ENCODE results near the gene RAB40C.

The RAB40C gene

GRCh38 chr16:632486-633335 lies 42.8 kb downstream of the RAB40C start:
- DNase-seq (ENCODE audit: low spot score): no peak

- no peak for DNase-seq (ENCODE audit: low spot score)
Observed at GRCh38 chr16:633336-634050, 43.6 kb downstream of the RAB40C start.

DNA sequence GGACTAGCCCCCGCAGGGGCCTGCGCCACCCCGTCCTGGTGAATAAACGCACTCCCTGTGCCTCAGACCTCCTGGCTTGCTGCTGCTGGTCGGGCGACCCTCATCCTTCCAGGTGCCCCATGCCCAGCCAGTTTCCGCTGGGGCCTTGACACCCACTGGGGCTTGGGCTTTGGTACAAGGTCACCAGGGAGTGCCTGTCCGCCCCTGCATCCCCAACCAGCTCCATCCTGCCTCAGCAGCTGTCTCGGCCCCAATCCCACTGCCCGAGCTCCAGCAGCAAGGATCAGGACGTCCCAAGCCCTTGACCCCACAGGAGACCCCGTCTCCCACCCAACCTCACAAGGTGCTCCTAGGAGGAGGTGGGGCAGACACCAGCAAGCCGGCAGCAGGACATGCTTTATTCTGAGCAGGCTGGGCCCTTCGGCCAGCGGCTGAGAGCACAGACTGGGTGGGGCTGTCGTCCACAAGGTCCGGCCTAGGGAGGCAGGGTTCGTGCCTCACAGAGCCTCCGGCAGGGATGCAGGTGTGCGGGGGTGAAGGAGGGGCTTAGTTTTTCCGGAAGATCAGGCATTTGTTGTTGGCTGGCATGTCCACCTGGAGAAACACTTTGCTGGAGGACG lies 44.3 kb downstream of the RAB40C start:
- no peak for DNase-seq (ENCODE audit: low spot score)

DNA sequence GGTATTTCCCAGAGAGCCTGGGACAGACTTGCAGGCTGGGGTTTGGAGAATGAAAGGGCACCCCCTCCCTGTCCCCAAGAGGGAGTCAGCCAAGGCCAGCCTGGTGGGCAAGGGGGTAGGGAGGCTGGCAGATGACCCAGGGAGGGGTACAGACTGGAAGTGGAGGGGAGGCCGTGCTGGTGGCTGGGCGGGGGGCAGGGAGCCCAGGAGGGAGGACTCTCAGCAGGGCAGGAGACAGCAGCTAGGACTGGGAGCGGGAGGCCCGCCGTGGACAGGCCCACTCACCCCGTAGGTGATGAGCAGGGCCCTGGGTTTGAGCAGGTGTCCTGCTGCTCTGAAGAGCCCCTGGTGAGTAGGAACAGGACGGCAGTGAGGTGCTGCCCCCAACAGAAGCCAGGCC lies 45.1 kb downstream of the RAB40C start:
- DNase-seq (ENCODE audit: low spot score): no peak

DNA sequence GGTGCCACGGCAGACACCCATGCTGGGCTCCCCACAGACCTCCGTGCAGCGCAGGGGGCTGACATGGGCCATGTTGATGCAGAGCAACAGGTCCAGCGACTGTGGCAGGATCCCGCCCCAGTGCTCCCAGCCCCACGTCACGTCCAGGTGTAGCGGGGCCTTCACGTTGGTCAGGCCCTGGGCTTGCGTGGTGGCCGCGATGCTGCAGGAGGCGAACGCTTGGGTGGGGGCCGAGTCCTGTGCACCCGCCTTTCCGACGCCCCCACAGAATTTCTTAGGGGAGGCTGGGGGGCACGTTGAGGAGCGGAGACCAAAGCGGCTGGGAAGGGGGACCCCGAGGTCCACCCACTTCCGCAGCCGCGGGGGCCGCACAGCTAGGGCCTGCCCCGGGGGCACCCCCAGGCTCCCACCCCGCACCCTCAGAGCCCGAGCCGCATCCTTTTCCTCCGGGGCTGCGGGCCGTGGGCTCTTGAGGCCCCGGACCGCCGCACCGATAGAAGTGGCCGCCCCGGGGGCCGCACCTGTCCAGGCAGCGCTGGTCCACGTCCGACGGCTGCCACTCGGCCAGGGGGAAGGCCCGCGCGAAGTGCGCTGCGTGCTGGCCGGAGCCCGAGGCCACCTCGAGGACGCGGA lies 45.8 kb downstream of the RAB40C start:
- no peak for DNase-seq (ENCODE audit: low spot score)

- peak; percentile 94 for DNase-seq (ENCODE audit: low spot score)
Observed at GRCh38 chr16:636206-637080, 46.6 kb downstream of the RAB40C start, which contains the start of gene METTL26. Gene METTL26, minus strand, starts transcription at chr16:636305. Its CDS starts 15 bp downstream, at chr16:636290.

GRCh38 chr16:637081-638018 lies 47.5 kb downstream of the RAB40C start:
- DNase-seq (ENCODE audit: low spot score): peak; percentile 93

- no peak for DNase-seq (ENCODE audit: low spot score)
Observed at GRCh38 chr16:638034-638543, 48.2 kb downstream of the RAB40C start.

- no peak for DNase-seq (ENCODE audit: low spot score)
Observed at GRCh38 chr16:638836-639235, 49.0 kb downstream of the RAB40C start.

DNA sequence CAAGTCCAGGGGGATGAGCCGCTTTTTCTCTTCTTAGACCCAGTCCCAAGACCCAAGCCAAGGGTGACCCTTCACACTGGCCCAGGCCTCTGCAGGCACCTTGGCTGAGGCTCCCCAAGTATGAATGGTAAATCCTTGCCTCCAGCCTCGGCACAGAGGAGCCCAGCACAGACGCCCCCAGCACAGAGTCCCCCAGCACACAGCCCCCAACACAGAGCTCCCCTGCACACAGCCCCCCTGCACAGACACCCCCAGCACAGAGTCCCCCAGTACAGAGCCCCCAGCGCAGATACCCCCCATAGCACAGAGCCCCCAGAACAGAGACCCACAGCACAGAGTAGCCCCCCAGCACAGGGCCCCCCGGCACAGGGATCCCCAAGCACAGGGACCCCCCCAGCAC lies 50.7 kb downstream of the RAB40C start:
- no peak for DNase-seq (ENCODE audit: low spot score)

GRCh38 chr16:641326-642188 lies 51.7 kb downstream of the RAB40C start, which contains the start of gene MCRIP2:
Gene MCRIP2, plus strand, starts transcription at chr16:641828. Its CDS starts 164 bp downstream, at chr16:641992.
- DNase-seq (ENCODE audit: low spot score): peak; percentile 93

DNA sequence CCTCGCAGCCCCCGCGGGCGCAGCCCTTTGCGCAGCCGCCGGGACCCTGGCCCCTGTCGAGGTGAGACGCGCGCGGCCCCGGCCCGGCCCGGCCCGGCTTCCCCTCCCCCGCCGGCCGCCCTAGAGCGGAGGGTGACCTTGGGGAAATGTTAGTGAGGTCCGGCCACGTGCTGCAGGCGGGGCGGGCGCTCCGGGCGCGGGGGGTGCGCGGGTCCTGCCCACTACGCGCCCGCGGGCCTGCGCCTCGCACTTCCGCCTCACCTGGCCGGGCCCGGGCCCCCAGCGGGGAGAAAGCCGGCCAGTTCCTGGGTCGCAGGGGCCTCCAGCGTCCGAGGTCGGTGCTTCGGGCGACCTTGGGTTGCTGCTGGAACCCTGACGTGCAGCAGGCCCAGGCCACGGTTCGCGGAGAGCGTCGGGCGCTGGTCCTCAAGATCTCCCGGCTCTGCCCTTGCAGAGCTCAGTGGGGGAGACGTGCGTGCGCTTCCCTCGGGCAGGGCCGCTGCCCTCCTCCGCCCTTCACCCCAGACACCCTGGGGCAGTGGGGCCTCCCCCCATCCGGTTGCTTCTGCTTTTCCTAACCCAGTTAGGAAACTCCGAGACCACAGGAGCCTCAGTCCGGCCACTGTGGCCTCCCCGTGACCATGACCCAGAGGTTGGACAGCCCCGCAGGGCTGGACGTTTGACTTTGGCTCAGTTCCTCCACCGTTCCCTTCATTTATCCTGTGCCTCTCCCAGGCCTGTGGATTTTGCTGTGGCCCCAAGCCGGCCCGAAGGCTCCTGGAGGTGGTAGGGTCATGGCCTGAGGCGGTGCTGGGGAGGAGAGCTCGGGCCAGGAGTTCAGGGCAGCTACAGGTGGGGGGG lies 52.6 kb downstream of the RAB40C start:
- peak; percentile 56 for DNase-seq (ENCODE audit: low spot score)

DNA sequence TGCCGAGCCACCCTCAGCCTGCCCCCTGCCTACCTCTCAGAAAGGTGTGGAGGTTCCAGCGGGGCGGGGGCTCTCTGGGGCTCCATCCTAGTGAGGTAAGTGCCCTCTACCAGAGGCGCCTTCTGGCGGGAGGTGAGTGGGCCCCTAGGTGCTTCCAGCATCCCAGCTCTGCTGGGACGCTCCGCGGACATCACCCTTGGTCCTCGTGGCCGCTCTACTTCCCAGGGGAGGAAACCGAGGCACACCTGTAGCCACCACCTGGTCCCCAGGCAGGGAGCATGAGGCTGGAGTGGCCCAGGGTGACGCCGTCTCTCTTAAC lies 53.1 kb downstream of the RAB40C start:
- DNase-seq (ENCODE audit: low spot score): no peak

GRCh38 chr16:644556-644955 lies 54.7 kb downstream of the RAB40C start:
- no peak for DNase-seq (ENCODE audit: low spot score)

DNA sequence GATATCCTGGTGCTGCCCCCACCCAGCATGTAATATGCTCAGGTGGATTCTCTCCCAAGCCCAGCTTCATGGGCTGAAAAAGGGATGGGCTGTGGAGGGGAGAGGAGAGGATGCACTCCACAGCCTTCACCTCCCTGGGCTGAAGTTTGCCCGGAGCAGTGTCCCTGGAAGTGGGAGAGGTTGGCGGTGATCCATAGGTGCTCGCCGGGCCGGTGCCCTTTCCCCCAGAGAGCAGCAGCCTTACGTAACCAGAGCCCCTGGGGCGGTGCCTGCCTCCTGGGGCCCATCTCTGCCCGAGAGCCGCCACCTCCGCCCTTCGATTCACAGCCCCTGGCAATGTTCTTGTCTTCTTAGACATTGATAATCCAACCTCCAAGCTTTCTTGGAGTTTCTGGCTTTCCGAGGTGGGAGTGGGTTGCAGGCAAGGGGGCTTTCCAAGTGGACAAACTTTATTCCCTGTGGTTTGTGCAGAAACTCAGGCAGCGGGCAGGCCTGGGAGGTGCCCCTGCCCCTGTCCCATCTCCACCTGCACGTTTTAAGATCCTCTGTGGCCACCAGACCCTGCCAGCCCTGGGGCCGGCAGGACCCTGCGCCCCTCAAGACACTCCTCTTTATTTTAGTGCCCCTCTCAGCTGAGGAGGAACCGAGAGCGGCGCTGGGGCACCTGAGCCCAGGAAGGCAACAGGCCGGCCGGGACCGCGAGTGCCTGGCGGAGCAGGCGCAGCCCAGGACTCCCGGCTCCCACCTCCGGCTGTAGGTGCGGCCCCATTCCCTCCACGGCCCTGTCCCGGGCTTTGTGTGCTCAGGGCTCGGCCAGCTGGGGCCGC lies 56.2 kb downstream of the RAB40C start:
- DNase-seq (ENCODE audit: low spot score): no peak

DNA sequence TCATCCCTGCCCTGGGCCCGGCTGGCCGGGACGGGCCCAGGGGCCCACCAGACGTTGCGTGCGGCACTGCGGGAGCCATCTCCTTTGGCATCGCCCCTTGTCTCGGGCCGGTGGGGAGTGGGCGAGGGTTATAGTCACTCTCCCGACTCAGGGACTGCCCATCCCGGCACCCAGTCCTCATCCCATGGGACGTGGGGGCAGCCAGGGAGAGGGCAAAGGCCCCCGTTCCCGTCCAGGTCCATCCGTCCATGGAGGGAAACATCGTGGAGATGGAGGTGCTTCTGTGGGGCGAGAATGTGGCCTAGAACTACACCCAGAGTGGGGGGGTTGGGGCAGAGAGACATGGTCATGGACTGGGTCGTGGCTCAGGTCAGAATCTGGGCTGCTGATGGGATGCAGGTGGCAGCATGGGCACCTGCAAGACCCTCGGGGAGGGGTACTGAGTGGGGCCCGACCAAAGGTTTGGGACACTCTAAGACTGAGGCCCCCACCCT lies 56.9 kb downstream of the RAB40C start:
- DNase-seq (ENCODE audit: low spot score): no peak

Data from iPS-NIHi11 (cell line).